ENCODE data around the gene FHOD3. TPM values are rescaled to one million over a fixed set of nuclear protein-coding genes. Genes with fewer than 3 reads are reported as not detected.

The FHOD3 gene
- total and polyA plus RNA-seq, 2 of the 4 experiments (the other 2 are of a cell fraction): 14.6 to 16.0 TPM

GRCh38 chr18:36348971-36349417 lies 51.5 kb downstream of the FHOD3 start:
- ATAC-seq (ENCODE audit: low read depth) (no peak), DNase-seq (no peak)
- H3K4me2 ChIP-seq (ENCODE audit: low read depth, low read length): no peak overlapping the region
- no peak overlapping the region for H4K91ac ChIP-seq (ENCODE audit: insufficient read depth, low read depth, low read length)
- CTCF ChIA-PET: no interaction called here
- WGBS, 2 experiments (ENCODE audit: extremely low coverage in 2 of 2, insufficient read length in 1 of 2): 78% methylated on average over 1 of the region's 6 CpGs; no CpG with 5 or more reads in 1 of the 2 experiments
- no peaks in the 10 kb centered on the region for H3K36me3 ChIP-seq (ENCODE audit: control insufficient read depth, insufficient read depth, low read length)
- H4K20me1 ChIP-seq (ENCODE audit: insufficient read depth, low read length): no peaks in the 10 kb centered on the region
- no peaks in the 10 kb centered on the region for H3K27me3 ChIP-seq (ENCODE audit: control insufficient read depth, insufficient read depth, low read length)
- H4K5ac ChIP-seq (ENCODE audit: low read depth, low read length): no peak overlapping the region
- no peak overlapping the region for H2AK5ac ChIP-seq (ENCODE audit: low read depth, low read length)
- POLR2A ChIA-PET (ENCODE audit: unreplicated experiment): no interaction called here
- no peak overlapping the region for H3K14ac ChIP-seq (replicated peaks; ENCODE audit: low read depth, low read length)
- no peaks in the 10 kb centered on the region for H3K9me3 ChIP-seq (ENCODE audit: control insufficient read depth, insufficient read depth, low read length)
- H4K8ac ChIP-seq (ENCODE audit: low read depth in 2 of 2, low read length in 2 of 2): no peak overlapping the region
- in situ Hi-C loops (cut with MboI; ENCODE audit: low sequenced_read_pairs): no loop called here
- H3K18ac ChIP-seq (ENCODE audit: low read depth, low read length): no peak overlapping the region
- no peak overlapping the region for H3K23ac ChIP-seq (ENCODE audit: low read depth, low read length)
- peaks cover 7 to 38% of the 10 kb centered on the region in 2 experiments; a peak in 3 of 4 replicates for H3K79me1 ChIP-seq (ENCODE audit: low read depth in 1 of 2, low read length in 2 of 2)
- intact Hi-C loops (cut with micrococcal nuclease): no loop called here
- H2BK5ac ChIP-seq (ENCODE audit: low read depth, low read length, poor library complexity, severe bottlenecking): no peak overlapping the region
- no peak overlapping the region for H2BK120ac ChIP-seq (ENCODE audit: low read depth, low read length)
- H2AFZ ChIP-seq (replicated peaks; ENCODE audit: low read length, poor library complexity): no peak overlapping the region
- no peak overlapping the region for H2AK9ac ChIP-seq (replicated peaks; ENCODE audit: low read depth, low read length, poor library complexity)
- no peak overlapping the region for H3K4me3 ChIP-seq (ENCODE audit: insufficient read depth, low read depth, low read length)
- no peak overlapping the region for H3K4ac ChIP-seq (ENCODE audit: low read depth, low read length)
- H3K56ac ChIP-seq (ENCODE audit: extremely low read depth, insufficient read depth, low read length): no peak overlapping the region
- H3K27ac ChIP-seq (ENCODE audit: insufficient read depth, low read length): no peak overlapping the region
- dilution Hi-C loops (cut with HindIII; ENCODE audit: low sequenced_read_pairs, unreplicated experiment): no loop called here
- TF ChIP-seq MAZ (IDR thresholded peaks at IDR 0.05; ENCODE audit: borderline replicate concordance, low read depth, low read length): no peak
- no peak for TF ChIP-seq MAFK (IDR thresholded peaks at IDR 0.05; ENCODE audit: low read depth, low read length)
- H2BK20ac ChIP-seq (ENCODE audit: low read depth, low read length): no peak overlapping the region
- H3K4me1 ChIP-seq (ENCODE audit: control insufficient read depth, insufficient read depth, low read length): peaks cover 7% of the 10 kb centered on the region
- no peak overlapping the region for H2BK15ac ChIP-seq (ENCODE audit: low read depth, low read length)
- BruUV-seq (replicated peaks): no TSS peak
- no peak overlapping the region for H3K9ac ChIP-seq (ENCODE audit: low read depth, low read length)
- peaks cover 10% of the 10 kb centered on the region for H3K9me1 ChIP-seq (ENCODE audit: insufficient read depth, low read length)

Data from IMR-90 (cell line).